ENCODE data around the gene ENPP7. TPM values are rescaled to one million over a fixed set of nuclear protein-coding genes. Genes with fewer than 3 reads are reported as not detected.

The ENPP7 gene
- total RNA-seq, 1 donor from 2014 or later: not detected

- peak; percentile 85 for DNase-seq (ENCODE audit: low spot score)
- H3K27ac Mint-ChIP-seq (ENCODE audit: unreplicated experiment): no peak overlapping the region
- peak; percentile 89 for TF ChIP-seq CTCF (IDR thresholded peaks at IDR 0.05)
- H3K4me1 Mint-ChIP-seq (ENCODE audit: low read depth): peaks cover 19% of the 10 kb centered on the region
- H3K9me3 Mint-ChIP-seq (ENCODE audit: low read depth): no peaks in the 10 kb centered on the region
- H3K27me3 Mint-ChIP-seq (ENCODE audit: low read depth): peaks cover 27% of the 10 kb centered on the region
- H3K4me3 Mint-ChIP-seq (ENCODE audit: unreplicated experiment): no peak overlapping the region
- H3K36me3 Mint-ChIP-seq (ENCODE audit: low read depth): peaks cover 2% of the 10 kb centered on the region
Measured at GRCh38 chr17:79789943-79790804, 59.4 kb downstream of the ENPP7 start.

- peaks cover 27% of the 10 kb centered on the region for H3K27me3 Mint-ChIP-seq (ENCODE audit: low read depth)
- H3K4me3 Mint-ChIP-seq (ENCODE audit: unreplicated experiment): no peak overlapping the region
- peaks cover 24% of the 10 kb centered on the region for H3K4me1 Mint-ChIP-seq (ENCODE audit: low read depth)
- H3K9me3 Mint-ChIP-seq (ENCODE audit: low read depth): no peaks in the 10 kb centered on the region
- H3K36me3 Mint-ChIP-seq (ENCODE audit: low read depth): no peaks in the 10 kb centered on the region
- no peak overlapping the region for H3K27ac Mint-ChIP-seq (ENCODE audit: unreplicated experiment)
- peak; percentile 70 for DNase-seq (ENCODE audit: low spot score)
- no peak for TF ChIP-seq CTCF (IDR thresholded peaks at IDR 0.05)
Measured at GRCh38 chr17:79790805-79791734, 60.3 kb downstream of the ENPP7 start.

- no peak for DNase-seq (ENCODE audit: low spot score)
- Mint-ChIP-seq H3K27ac (ENCODE audit: unreplicated experiment) (no peak overlapping the region), H3K36me3 (ENCODE audit: low read depth) (no peaks in the 10 kb centered on the region), H3K4me3 (ENCODE audit: unreplicated experiment) (no peak overlapping the region), H3K27me3 (ENCODE audit: low read depth) (peaks cover 24% of the 10 kb centered on the region), H3K9me3 (ENCODE audit: low read depth) (no peaks in the 10 kb centered on the region), H3K4me1 (ENCODE audit: low read depth) (peaks cover 28% of the 10 kb centered on the region)
- TF ChIP-seq CTCF (IDR thresholded peaks at IDR 0.05): no peak
Measured at GRCh38 chr17:79791735-79792161, 61.0 kb downstream of the ENPP7 start.

Small RNA genes within 50 kb of the gene (microRNA-seq; reads per million reads assigned to microRNA genes)
- not detected for gene MIR4739 (ENCODE audit: borderline number of aligned reads)

Other genes with a start within 250 kb of the ENPP7 start
- not detected in 3 replicates for gene RBFOX3, start 119.9 kb upstream of the ENPP7 start, total RNA-seq
- gene CBX2, start 47.2 kb downstream of the ENPP7 start, total RNA-seq: 4.1 to 11.8 TPM (median 4.9 TPM) in 3 replicates
- gene CBX8, start 66.1 kb downstream of the ENPP7 start, total RNA-seq: 4.6 to 8.3 TPM (median 6.1 TPM) in 3 replicates
- gene CBX4, start 108.5 kb downstream of the ENPP7 start, total RNA-seq: 26.7 to 27.2 TPM (median 26.8 TPM) in 3 replicates

All from chondrocyte (in vitro differentiated cells).